ENCODE data around the gene F8A1. TPM values are rescaled to one million over a fixed set of nuclear protein-coding genes. Genes with fewer than 3 reads are reported as not detected.

Gene F8A1
- total RNA-seq, 1 donor from 2014 or later, result 2.2 TPM

Small RNA genes within 50 kb of the gene (small RNA-seq; reads per million reads assigned to genes)
- not detected for gene MIR1184-1 (ENCODE audit: low replicate concordance)

Other genes starting within 250 kb of the F8A1 start
- gene CTAG2, start 232.8 kb upstream of the F8A1 start, total RNA-seq, result not detected
- gene GAB3, start 135.3 kb upstream of the F8A1 start, total RNA-seq, result 0.74 TPM
- gene DKC1, start 123.5 kb upstream of the F8A1 start, total RNA-seq, result 21.1 TPM
- gene MPP1, start 80.9 kb upstream of the F8A1 start, total RNA-seq, result 12.5 TPM
- gene SMIM9, start 51.7 kb upstream of the F8A1 start, total RNA-seq, result not detected
- 4.2 TPM for gene F8, start 136.4 kb downstream of the F8A1 start, total RNA-seq
- gene FUNDC2, start 140.5 kb downstream of the F8A1 start, total RNA-seq, result 12.3 TPM
- 4.7 TPM for gene CMC4, start 184.8 kb downstream of the F8A1 start, total RNA-seq
- gene MTCP1, start 184.8 kb downstream of the F8A1 start, total RNA-seq, result 4.9 TPM
- 14.0 TPM for gene BRCC3, start 185.2 kb downstream of the F8A1 start, total RNA-seq

Measured in temporal lobe (tissue), 2 donors.